Adrenal gland (tissue), 12 donors: Measurements from ENCODE around the gene SLC25A22. TPM values are rescaled to one million over a fixed set of nuclear protein-coding genes. Genes with fewer than 3 reads are reported as not detected.
A peak's percentile ranks its signal among the peaks of the same experiment; 100 is the strongest.

ENCODE experiments used
- DNase-seq, 7 donors: peaks; one replicate each; pipeline ENCODE4 v3.0.0-alpha.2; 2019 to 2020
- H3K27ac ChIP-seq, 5 donors: fragments of 200-600 bp; sonication (generic) in 4 of 5; 1 replicate in 3 of 5; 2 replicates in 2 of 5; pipeline versions ENCODE4 v1.5.1 to v1.8.0; 2016 to 2020; ENCODE audit warnings: mild to moderate bottlenecking in 1 of 5
- H3K27me3 ChIP-seq: fragments of 200-600 bp; 2 replicates; pipeline ENCODE4 v1.8.0; 2021
- H3K36me3 ChIP-seq, 2 donors: fragments of 200-600 bp; replicated peaks in 1 of 2; 1 replicate in 1 of 2; 2 replicates in 1 of 2; pipeline versions ENCODE4 v1.5.1 to v1.8.0; 2018 to 2022
- H3K4me1 ChIP-seq, 2 donors: fragments of 200-600 bp; replicated peaks in 1 of 2; 1 replicate in 1 of 2; 2 replicates in 1 of 2; pipeline versions ENCODE4 v1.5.1 to v1.8.0; 2018 to 2021
- H3K4me3 ChIP-seq, 4 donors: fragments of 200-600 bp; sonication (generic) in 3 of 4; one replicate each; pipeline ENCODE4 v1.5.1; 2016 to 2018
- H3K9me3 ChIP-seq, 3 donors: fragments of 200-600 bp; sonication (generic) in 1 of 3; replicated peaks in 1 of 3; 1 replicate in 2 of 3; 2 replicates in 1 of 3; pipeline versions ENCODE4 v1.5.1 to v1.8.0; 2016 to 2021
- CTCF ChIP-seq, 6 experiments: fragments of 450-650 bp in 4 of 6; fragments of 200-600 bp in 2 of 6; sonication (generic) in 1 of 6; IDR thresholded peaks; 1 replicate in 5 of 6; 2 replicates in 1 of 6; pipeline versions ENCODE4 v1.5.1 to v1.8.0; 2016 to 2021; ENCODE audit warnings: antibody characterized with exemption in 6 of 6, mild to moderate bottlenecking in 2 of 6, moderate library complexity in 1 of 6
- POLR2A ChIP-seq, 2 donors: fragments of 450-650 bp; IDR thresholded peaks; one replicate each; pipeline ENCODE4 v1.6.1; 2017; ENCODE audit warnings: antibody characterized with exemption in 2 of 2, mild to moderate bottlenecking in 2 of 2, moderate library complexity in 1 of 2
- WGBS, 4 donors: extraction: QIAGEN DNeasy Blood & Tissue Kit in 2 of 4; methylation state at CpG; one replicate each; pipeline versions ENCODE4 v1.1.5 to v1.1.7; 2013 to 2017; 5-methylcytosine and 5-hydroxymethylcytosine counted together
- intact Hi-C, 2 donors: fragments of 100-400 bp; cut with DNase I; formaldehyde crosslinking; loops; one replicate each; pipeline versions ENCODE4 v1.14.1 to v1.15.0; 2022 to 2023
- polyA plus RNA-seq, 3 donors: library from polyadenylated mRNA; stranded (reverse); fragments of 200-250 nt in 2 of 3; fragments of 350-450 nt in 1 of 3; fragmentation: Illumina TruSeq in 1 of 3; extraction: RNeasy Lipid Tissue Mini Kit (QIAGEN cat#74804) in 1 of 3; gene quantifications; one replicate each; pipeline ENCODE4 v1.2.3, GENCODE V29; 2013 to 2014
- total RNA-seq, 9 donors: library from RNA; depleted of rRNA in 4 of 9; stranded (reverse); fragments of >200 nt in 4 of 9; fragments of 120-200 nt in 1 of 9; fragmentation: NEBNext Ultra II Directional in 1 of 9; extraction: Animal tissue kit (Norgen Biotek cat#: 25700) in 1 of 9; gene quantifications; one replicate each; pipeline versions ENCODE4 v1.1.0 to v1.2.4, GENCODE V29; 2013 to 2023
- donor health status: healthy with polysubstance abuse.
- donor health status: Bipolar disorder and iron deficiency.
- donor health status: DM: yes; HTN: yes; CAD: no.
- donor health status: DM: no; HTN: no; CAD: no.
- donor health status: DM: no; HTN: no; CAD: no.
- donor health status: DM: yes; HTN: yes; CAD: no.

The SLC25A22 gene
- total and polyA plus RNA-seq, 12 donors, result 7.7 to 41.3 (median 15.3) TPM

- no peak overlapping the region for H3K4me3 ChIP-seq
- 73 to 96% (median 91%) methylated on average over 2 to 8 of the region's 8 CpGs for WGBS, 4 donors
- no peak for TF ChIP-seq CTCF (IDR thresholded peaks at IDR 0.05)
- TF ChIP-seq POLR2A (IDR thresholded peaks at IDR 0.05), result no peak
- no peaks in the 10 kb centered on the region for H3K27me3 ChIP-seq
- H3K36me3 ChIP-seq, result peaks cover 0 to 70% of the 10 kb centered on the region in 2 donors
- H3K9me3 ChIP-seq, result no peaks in the 10 kb centered on the region
- no peaks in the 10 kb centered on the region for H3K4me1 ChIP-seq
- peak in 2 of 7 donors; percentile 23 to 25 for DNase-seq
- intact Hi-C loops, result no loop called here
- H3K27ac ChIP-seq, result no peak overlapping the region
Observed at GRCh38 chr11:765802-766091, 32.3 kb downstream of the SLC25A22 start.

DNA sequence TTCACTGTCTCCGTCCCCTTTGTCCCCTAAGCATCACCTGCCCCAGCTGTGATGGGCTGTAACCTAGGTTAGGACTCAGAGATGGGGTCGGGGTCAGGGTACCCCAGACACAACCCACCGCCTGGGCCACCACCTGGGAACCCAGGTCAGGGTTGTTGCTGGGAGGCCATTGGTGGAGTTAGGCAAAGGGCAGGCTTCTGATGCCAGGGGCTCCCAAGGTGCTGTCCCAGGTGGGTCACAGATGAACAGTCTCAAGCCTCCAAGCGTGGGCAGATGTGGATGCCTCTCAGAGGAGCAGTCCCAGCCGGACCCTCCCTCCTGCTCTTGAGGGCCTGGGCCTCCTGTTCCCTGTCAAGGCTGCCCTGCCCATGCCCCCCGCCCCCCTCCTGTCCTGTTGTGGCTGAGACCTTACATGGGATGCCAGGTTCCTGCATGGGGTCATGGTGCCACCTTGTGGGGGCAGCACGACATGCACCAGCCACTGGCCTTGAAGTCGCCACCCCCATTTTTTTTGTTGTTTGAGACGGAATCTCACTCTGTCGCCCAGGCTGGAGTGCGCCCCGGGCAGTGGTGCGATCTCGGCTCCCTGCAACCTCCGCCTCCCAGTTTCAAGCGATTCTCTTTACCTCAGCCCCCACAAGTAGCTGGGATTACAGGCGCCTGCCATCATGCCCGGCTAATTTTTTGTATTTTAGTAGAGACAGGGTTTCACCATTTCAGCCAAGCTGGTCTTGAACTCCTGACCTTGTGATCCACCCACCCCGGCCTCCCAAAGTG lies 32.9 kb downstream of the SLC25A22 start:
- intact Hi-C loops, result no loop called here
- WGBS, 4 donors, result 60 to 69% (median 64%) methylated on average over 16 to 19 of the region's 19 CpGs
- TF ChIP-seq POLR2A (IDR thresholded peaks at IDR 0.05), result no peak
- TF ChIP-seq CTCF (IDR thresholded peaks at IDR 0.05), result peak; percentile 17 to 75 (median 58)
- no peaks in the 10 kb centered on the region for H3K4me1 ChIP-seq
- peaks cover 0 to 70% of the 10 kb centered on the region in 2 donors for H3K36me3 ChIP-seq
- DNase-seq, result peak; percentile 53 to 80 (median 75)
- H3K4me3 ChIP-seq, result no peak overlapping the region
- H3K9me3 ChIP-seq, result no peaks in the 10 kb centered on the region
- no peaks in the 10 kb centered on the region for H3K27me3 ChIP-seq
- H3K27ac ChIP-seq, result peak overlapping the region in 1 of 5 donors; percentile 20

DNA sequence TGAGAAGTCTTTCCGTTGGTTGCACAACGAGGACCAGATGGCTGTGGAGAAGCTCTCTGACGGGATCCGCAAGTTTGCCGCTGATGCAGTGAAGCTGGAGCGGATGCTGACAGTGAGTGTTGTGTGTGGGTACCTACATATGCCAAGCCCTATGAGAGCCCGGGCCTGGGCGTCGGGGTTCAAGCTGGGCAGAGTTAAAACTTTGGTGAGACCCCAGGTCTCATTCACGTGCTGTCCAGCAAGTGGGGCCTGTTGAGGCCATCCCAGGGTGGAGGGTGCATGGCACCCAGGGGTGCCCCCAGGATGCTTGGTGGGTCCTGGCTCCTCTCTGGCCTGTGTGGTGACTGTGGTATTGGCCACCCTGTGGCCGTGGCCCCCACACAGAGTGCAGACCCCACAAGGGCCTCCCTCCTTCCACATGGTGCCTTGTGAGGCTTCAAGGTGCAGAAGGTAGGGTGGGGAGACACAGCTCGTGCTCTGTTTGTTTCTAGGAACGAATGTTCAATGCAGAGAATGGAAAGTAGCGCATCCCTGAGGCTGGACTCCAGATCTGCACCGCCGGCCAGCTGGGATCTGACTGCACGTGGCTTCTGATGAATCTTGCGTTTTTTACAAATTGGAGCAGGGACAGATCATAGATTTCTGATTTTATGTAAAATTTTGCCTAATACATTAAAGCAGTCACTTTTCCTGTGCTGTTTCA lies 33.6 kb downstream of the SLC25A22 start:
- no peaks in the 10 kb centered on the region for H3K9me3 ChIP-seq
- H3K4me3 ChIP-seq, result no peak overlapping the region
- intact Hi-C loops, result no loop called here
- no peaks in the 10 kb centered on the region for H3K4me1 ChIP-seq
- 85 to 88% (median 86%) methylated on average over 17 to 18 of the region's 18 CpGs for WGBS, 4 donors
- no peaks in the 10 kb centered on the region for H3K27me3 ChIP-seq
- TF ChIP-seq POLR2A (IDR thresholded peaks at IDR 0.05) (no peak), CTCF (IDR thresholded peaks at IDR 0.05) (no peak)
- H3K36me3 ChIP-seq, result peaks cover 0 to 72% of the 10 kb centered on the region in 2 donors
- H3K27ac ChIP-seq, result no peak overlapping the region
- no peak for DNase-seq

GRCh38 chr11:763549-764321 lies 34.3 kb downstream of the SLC25A22 start:
- intact Hi-C loops, result no loop called here
- DNase-seq, result peak in 1 of 7 donors; percentile 22
- peak overlapping the region in 1 of 5 donors; percentile 59 for H3K27ac ChIP-seq
- no peaks in the 10 kb centered on the region for H3K4me1 ChIP-seq
- 89 to 90% (median 89%) methylated on average over 12 to 22 of the region's 22 CpGs for WGBS, 4 donors
- no peak for TF ChIP-seq POLR2A (IDR thresholded peaks at IDR 0.05)
- no peak for TF ChIP-seq CTCF (IDR thresholded peaks at IDR 0.05)
- no peaks in the 10 kb centered on the region for H3K9me3 ChIP-seq
- H3K4me3 ChIP-seq, result no peak overlapping the region
- H3K27me3 ChIP-seq, result no peaks in the 10 kb centered on the region
- peaks cover 0 to 79% of the 10 kb centered on the region in 2 donors for H3K36me3 ChIP-seq
